Measurements from ENCODE around the gene MC1R.
"Not testable (repeated sequence)": the region's sequence is repeated elsewhere in the genome, so short reads cannot be mapped to it uniquely, and the experiment has no call there.

MC1R gene

DNA sequence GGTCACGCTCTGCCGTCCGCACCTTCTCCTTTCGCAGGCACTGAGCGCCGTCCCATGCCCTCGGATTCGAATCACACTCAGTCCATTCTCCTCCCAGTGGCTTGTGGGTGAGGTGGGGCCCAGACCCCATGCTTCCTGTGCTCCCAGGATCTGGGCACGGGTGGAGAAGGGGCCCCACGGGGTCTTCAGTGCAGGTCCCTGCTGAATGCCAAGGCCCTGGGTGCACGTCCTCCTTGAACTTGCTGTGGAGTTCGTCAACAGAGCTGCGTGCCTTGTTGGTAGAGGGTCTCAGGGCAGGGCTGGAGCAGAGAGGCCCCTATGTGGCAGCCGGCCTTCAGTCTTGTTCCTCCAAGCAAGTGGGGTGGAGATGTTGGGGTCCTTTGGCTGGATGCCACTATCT is 7.3 kb upstream of the MC1R start:
- DNase-seq (ENCODE audit: low read depth, low spot score), result no peak
- CTCF ChIA-PET, result interaction anchor here (1.1 to 4.6 kb wide), 9 partner anchors 8 to 211 kb away, joined by 3 to 37 read pairs (median 15); partner anchors contain the start of genes MC1R and TUBB3
- POLR2A ChIA-PET, result no interaction called here
- H3K4me3 ChIP-seq (ENCODE audit: low read depth, low read length), result no peak overlapping the region
- TF ChIP-seq, protein P1, sequence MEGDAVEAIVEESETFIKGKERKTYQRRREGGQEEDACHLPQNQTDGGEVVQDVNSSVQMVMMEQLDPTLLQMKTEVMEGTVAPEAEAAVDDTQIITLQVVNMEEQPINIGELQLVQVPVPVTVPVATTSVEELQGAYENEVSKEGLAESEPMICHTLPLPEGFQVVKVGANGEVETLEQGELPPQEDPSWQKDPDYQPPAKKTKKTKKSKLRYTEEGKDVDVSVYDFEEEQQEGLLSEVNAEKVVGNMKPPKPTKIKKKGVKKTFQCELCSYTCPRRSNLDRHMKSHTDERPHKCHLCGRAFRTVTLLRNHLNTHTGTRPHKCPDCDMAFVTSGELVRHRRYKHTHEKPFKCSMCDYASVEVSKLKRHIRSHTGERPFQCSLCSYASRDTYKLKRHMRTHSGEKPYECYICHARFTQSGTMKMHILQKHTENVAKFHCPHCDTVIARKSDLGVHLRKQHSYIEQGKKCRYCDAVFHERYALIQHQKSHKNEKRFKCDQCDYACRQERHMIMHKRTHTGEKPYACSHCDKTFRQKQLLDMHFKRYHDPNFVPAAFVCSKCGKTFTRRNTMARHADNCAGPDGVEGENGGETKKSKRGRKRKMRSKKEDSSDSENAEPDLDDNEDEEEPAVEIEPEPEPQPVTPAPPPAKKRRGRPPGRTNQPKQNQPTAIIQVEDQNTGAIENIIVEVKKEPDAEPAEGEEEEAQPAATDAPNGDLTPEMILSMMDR (IDR thresholded peaks at IDR 0.05; ENCODE audit: insufficient read depth, low read length, missing control alignments), result no peak

DNA sequence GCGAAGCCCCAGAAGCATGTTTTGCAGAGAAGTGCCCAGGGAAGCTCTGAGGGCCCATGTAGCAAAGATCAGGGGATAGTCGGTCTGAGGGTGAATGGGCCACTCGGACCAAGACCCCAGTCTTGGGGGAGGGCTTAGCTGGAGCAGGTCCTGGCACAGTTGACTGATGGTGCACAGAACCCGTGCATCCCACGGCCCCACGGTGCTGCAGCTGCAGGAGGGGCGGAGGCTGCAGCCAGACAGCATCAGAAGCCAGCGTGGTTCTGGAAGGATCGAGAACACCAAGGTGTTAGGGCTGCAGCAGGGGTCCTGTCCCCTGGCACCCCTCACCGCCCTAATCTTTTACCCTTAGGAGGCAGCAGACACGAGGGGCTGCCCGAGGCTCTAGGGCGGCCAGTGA is 6.5 kb upstream of the MC1R start:
- ChIA-PET CTCF (interaction anchor here (1.1 to 4.6 kb wide), 5 partner anchors 11 to 51 kb away, joined by 3 to 34 read pairs (median 3); partner anchors contain the start of gene TUBB3), POLR2A (interaction anchor here (0.9 kb wide), 1 partner anchor 10 kb away, joined by 3 read pairs; no protein-coding TSS in a partner anchor)
- TF ChIP-seq, protein P1 (IDR thresholded peaks at IDR 0.05; ENCODE audit: insufficient read depth, low read length, missing control alignments), result no peak
- no peak for DNase-seq (ENCODE audit: low read depth, low spot score)
- no peak overlapping the region for H3K4me3 ChIP-seq (ENCODE audit: low read depth, low read length)

DNA sequence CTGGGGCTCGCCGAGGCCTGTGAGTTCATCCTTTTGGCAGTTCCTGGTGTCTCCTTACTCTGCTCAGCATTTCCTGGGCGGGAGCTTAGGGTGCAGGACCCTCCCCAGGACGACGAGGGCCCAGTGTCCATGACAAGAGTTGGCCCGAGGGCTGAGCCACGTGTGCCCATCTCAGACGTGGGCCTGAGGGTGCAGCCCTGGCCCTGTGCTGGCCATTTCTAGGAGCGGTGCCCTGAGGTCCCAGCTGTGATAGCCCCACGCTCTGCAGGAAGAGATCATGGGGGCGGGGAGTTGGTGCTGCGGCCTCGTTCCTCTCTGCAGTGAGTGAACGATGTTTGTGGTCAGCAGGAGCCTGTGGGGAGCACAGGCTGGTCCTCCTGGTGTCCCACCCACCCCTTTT is 6.0 kb upstream of the MC1R start:
- ChIA-PET CTCF (interaction anchor here (1.1 to 4.6 kb wide), 5 partner anchors 11 to 52 kb away, joined by 3 to 34 read pairs (median 3); partner anchors contain the start of gene TUBB3), POLR2A (interaction anchor here (0.8 to 0.9 kb wide), 2 partner anchors 9 to 10 kb away, joined by 3 to 4 read pairs; partner anchors contain the start of gene TUBB3)
- H3K4me3 ChIP-seq (ENCODE audit: low read depth, low read length), result no peak overlapping the region
- TF ChIP-seq, protein P1 (IDR thresholded peaks at IDR 0.05; ENCODE audit: insufficient read depth, low read length, missing control alignments), result no peak
- DNase-seq (ENCODE audit: low read depth, low spot score), result no peak

DNA sequence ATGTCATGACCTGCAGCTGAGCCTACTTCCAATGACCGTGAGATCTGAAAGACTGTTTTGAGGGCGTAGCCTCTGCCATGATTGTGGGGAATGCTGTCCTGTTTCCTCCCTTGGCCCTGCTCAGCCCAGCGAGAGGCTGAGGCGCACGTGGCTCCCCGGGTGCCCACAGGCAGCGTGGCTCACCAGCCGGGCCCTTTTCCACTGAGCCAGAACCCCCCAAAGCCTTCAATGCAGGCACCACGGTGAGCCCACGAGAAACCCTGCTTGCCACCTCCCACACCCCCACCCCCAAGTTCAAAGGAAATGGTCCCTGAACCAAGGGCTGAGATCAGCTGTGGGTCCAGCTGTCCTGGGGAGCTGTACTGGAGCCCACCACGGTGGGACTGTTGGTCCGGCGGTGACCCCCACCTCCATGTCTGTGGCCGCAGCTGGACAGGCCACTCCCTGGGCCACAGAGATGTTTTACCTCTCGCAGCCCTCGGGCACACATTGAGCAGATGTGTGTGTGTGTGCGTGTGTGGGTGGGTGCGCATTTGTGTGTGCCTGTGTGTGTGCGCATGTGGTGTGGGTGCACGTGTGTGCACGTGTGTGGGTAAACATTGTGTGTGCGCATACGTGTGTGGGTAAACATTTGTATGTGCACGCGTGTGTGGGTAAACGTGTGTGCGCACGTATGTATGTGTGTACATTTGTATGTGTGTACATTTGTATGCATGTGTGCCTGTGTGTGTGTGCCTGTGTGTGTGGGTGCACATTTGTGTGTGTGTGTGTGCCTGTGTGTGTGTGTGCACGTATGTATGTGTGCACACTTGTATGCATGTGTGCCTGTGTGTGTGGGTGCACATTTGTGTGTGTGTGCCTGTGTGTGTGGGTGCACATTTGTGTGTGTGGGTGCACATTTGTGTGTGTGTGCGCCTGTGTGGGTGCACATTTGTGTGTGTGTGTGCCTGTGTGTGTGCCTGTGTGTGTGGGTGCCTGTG is 5.0 kb upstream of the MC1R start:
- CTCF ChIA-PET, result interaction anchor here (4.6 kb wide), 1 partner anchor 10 kb away, joined by 34 read pairs; the partner anchor contains the start of gene TUBB3
- no peak overlapping the region for H3K4me3 ChIP-seq (ENCODE audit: low read depth, low read length)
- POLR2A ChIA-PET, result interaction anchor here (0.8 kb wide), 1 partner anchor 9 kb away, joined by 4 read pairs; the partner anchor contains the start of gene TUBB3
- TF ChIP-seq, protein P1 (IDR thresholded peaks at IDR 0.05; ENCODE audit: insufficient read depth, low read length, missing control alignments), result no peak
- DNase-seq (ENCODE audit: low read depth, low spot score), result no peak

DNA sequence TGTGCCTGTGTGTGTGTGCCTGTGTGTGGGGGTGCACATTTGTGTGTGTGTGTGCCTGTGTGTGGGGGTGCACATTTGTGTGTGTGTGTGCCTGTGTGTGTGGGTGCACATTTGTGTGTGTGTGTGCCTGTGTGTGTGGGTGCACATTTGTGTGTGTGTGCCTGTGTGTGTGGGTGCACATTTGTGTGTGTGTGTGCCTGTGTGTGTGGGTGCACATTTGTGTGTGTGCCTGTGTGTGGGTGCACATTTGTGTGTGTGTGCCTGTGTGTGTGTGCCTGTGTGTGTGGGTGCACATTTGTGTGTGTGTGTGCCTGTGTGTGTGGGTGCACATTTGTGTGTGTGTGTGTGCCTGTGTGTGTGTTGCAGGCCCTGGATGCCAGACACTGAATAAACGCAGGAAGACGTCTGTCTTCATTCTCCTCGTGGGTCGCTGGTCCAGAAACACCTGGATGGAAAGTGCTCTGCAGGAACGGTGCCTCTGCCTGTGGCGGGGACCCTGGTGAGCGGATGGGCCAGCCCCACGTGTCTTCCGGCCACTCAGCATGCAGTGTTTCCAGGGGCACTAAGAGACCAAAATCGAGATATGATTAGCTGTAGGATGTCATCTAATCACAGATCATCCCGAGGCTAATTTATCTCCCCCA is 3.9 kb upstream of the MC1R start:
- H3K4me3 ChIP-seq (ENCODE audit: low read depth, low read length); CTCF ChIA-PET; DNase-seq (ENCODE audit: low read depth, low spot score): not testable (repeated sequence)
- POLR2A ChIA-PET, result interaction anchor here (1.2 kb wide), 1 partner anchor 9 kb away, joined by 3 read pairs; no protein-coding TSS in a partner anchor

DNA sequence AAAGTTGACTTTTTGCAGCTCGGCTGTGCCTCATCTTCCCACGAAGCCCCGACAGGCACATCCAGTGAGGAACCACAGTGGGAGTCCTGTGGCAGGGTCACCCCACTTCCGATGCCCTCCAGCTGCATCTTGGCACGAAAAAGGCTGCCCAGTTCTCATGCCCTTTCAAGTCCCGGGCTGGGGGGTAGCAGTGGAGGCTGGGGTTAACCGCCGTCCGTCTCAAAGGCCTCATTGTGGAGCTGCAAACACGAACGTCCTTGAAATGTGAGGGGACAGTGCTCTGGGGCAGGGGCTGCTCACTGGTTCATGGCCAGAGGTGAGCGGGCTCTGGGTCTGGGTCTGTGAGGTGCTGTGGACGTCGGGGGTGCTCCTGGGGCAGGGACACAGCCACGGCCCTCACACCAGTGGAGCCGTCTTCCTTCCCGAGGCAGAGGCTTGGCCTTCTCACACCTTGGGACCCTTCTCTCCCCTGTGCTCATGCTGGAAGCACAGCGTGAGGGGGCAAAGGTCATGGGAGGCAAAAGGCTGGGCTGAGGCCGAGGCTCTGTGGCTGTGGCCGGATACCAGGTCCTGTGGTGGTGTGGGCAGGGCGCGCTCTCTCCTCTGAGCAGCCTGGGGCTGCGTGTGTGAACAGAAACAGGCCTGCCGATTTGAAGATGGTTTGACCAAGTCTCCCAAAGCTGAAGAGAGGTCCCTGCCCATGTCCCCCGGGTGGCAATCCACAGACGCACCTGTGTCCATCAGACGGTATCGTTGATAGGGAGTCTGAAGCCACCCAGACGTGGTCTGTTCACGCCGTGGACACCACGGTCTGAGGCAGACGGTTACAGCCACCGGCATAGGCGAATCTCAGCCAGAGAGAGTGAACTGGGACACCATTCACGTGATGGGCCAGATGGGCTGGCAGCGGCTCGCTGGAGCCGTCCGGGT is 3.1 kb upstream of the MC1R start:
- CTCF ChIA-PET, result interaction anchor here (1.5 kb wide), 1 partner anchor 11 kb away, joined by 4 read pairs; no protein-coding TSS in a partner anchor
- TF ChIP-seq, protein P1 (IDR thresholded peaks at IDR 0.05; ENCODE audit: insufficient read depth, low read length, missing control alignments), result no peak
- POLR2A ChIA-PET, result interaction anchor here (1.2 kb wide), 1 partner anchor 8 kb away, joined by 3 read pairs; no protein-coding TSS in a partner anchor
- no peak for DNase-seq (ENCODE audit: low read depth, low spot score)
- H3K4me3 ChIP-seq (ENCODE audit: low read depth, low read length), result no peak overlapping the region

All from AG04449 (cell line).